ENCODE results near the gene BCOR.

- TF ChIP-seq ZNF24 (IDR thresholded peaks at IDR 0.05) (no peak), YY1 (IDR thresholded peaks at IDR 0.05; ENCODE audit: insufficient read depth, insufficient replicate concordance, low read depth, low read length) (no peak), STAT6 (CRISPR knock-in tag; IDR thresholded peaks at IDR 0.05; ENCODE audit: borderline replicate concordance) (no peak), POLR2AphosphoS5 (IDR thresholded peaks at IDR 0.05; ENCODE audit: low read depth, low read length) (no peak), CTCF (CRISPR knock-in tag; IDR thresholded peaks at IDR 0.05) (no peak), MZF1 (CRISPR knock-in tag; IDR thresholded peaks at IDR 0.05; ENCODE audit: borderline replicate concordance) (no peak)
Observed at GRCh38 chrX:40093586-40093985, 4.2 kb downstream of the BCOR start.
